Skeletal muscle satellite cell (primary cell): ENCODE measurements around the gene PPP3CA.
"Not testable (repeated sequence)": the region's sequence is repeated elsewhere in the genome, so short reads cannot be mapped to it uniquely, and the experiment has no call there.

ENCODE experiments used
- H3K27me3 ChIP-seq: 2 replicates; pipeline ENCODE4 v1.7.0; 2013; ENCODE audit warnings: low read length; ENCODE audit not compliant: control insufficient read depth, insufficient read depth
- H3K36me3 ChIP-seq: 2 replicates; pipeline ENCODE4 v1.7.0; 2013; ENCODE audit warnings: mild to moderate bottlenecking, control low read depth, low read length; ENCODE audit not compliant: insufficient read depth
- H3K4me1 ChIP-seq: 2 replicates; pipeline ENCODE4 v1.7.0; 2013; ENCODE audit warnings: low read length; ENCODE audit not compliant: control insufficient read depth, insufficient read depth
- H3K4me2 ChIP-seq: 2 replicates; pipeline ENCODE4 v1.7.0; 2013; ENCODE audit warnings: mild to moderate bottlenecking, low read length
- H3K4me3 ChIP-seq: 2 replicates; pipeline ENCODE4 v1.7.0; 2013; ENCODE audit warnings: low read length
- H3K9ac ChIP-seq: 2 replicates; pipeline ENCODE4 v1.7.0; 2013; ENCODE audit warnings: mild to moderate bottlenecking, low read depth, low read length, moderate library complexity
- H3K9me3 ChIP-seq: replicated peaks from 2 replicates; pipeline ENCODE4 v1.7.0; 2013; ENCODE audit warnings: mild to moderate bottlenecking, control low read depth, low read length

Gene PPP3CA

GRCh38 chr4:101242441-101242840 lies 104.9 kb downstream of the PPP3CA start:
- H3K4me3 ChIP-seq, result no peak overlapping the region
- H3K36me3 ChIP-seq, result no peaks in the 10 kb centered on the region
- H3K27me3 ChIP-seq, result no peaks in the 10 kb centered on the region

GRCh38 chr4:101240099-101240498 lies 107.2 kb downstream of the PPP3CA start:
- H3K9ac ChIP-seq, result no peak overlapping the region
- H3K4me3 ChIP-seq, result no peak overlapping the region
- H3K27me3 ChIP-seq, result no peaks in the 10 kb centered on the region
- H3K9me3 ChIP-seq, result no peaks in the 10 kb centered on the region
- H3K36me3 ChIP-seq, result no peaks in the 10 kb centered on the region
- peaks cover 17% of the 10 kb centered on the region for H3K4me1 ChIP-seq
- H3K4me2 ChIP-seq, result no peak overlapping the region

More at GRCh38 chr4:101242441-101242840, 104.9 kb downstream of the PPP3CA start:
- no peaks in the 10 kb centered on the region for H3K9me3 ChIP-seq
- no peak overlapping the region for H3K9ac ChIP-seq
- H3K4me2 ChIP-seq, result no peak overlapping the region
- peaks cover 17% of the 10 kb centered on the region for H3K4me1 ChIP-seq

- Histone ChIP-seq H3K9me3 (no peaks in the 10 kb centered on the region), H3K4me2 (no peak overlapping the region), H3K4me3 (no peak overlapping the region), H3K27me3 (no peaks in the 10 kb centered on the region), H3K36me3 (no peaks in the 10 kb centered on the region), H3K4me1 (peaks cover 17% of the 10 kb centered on the region), H3K9ac (no peak overlapping the region)
Observed at GRCh38 chr4:101239665-101240064, 107.7 kb downstream of the PPP3CA start.

- Histone ChIP-seq H3K9ac (no peak overlapping the region), H3K27me3 (no peaks in the 10 kb centered on the region), H3K4me1 (peaks cover 17% of the 10 kb centered on the region), H3K9me3 (no peaks in the 10 kb centered on the region), H3K36me3 (no peaks in the 10 kb centered on the region), H3K4me3 (no peak overlapping the region), H3K4me2 (peak overlapping the region; percentile 33)
Observed at GRCh38 chr4:101238706-101239105, 108.6 kb downstream of the PPP3CA start.

- Histone ChIP-seq H3K4me3 (no peak overlapping the region), H3K9ac (no peak overlapping the region), H3K4me2 (no peak overlapping the region), H3K4me1 (peaks cover 17% of the 10 kb centered on the region), H3K36me3 (no peaks in the 10 kb centered on the region), H3K27me3 (no peaks in the 10 kb centered on the region), H3K9me3 (no peaks in the 10 kb centered on the region)
Observed at GRCh38 chr4:101237773-101238172, 109.6 kb downstream of the PPP3CA start.

GRCh38 chr4:101236097-101236496 lies 111.2 kb downstream of the PPP3CA start:
- H3K4me2 ChIP-seq, result no peak overlapping the region
- no peaks in the 10 kb centered on the region for H3K36me3 ChIP-seq
- no peaks in the 10 kb centered on the region for H3K27me3 ChIP-seq
- no peaks in the 10 kb centered on the region for H3K9me3 ChIP-seq
- no peak overlapping the region for H3K9ac ChIP-seq
- no peak overlapping the region for H3K4me3 ChIP-seq
- H3K4me1 ChIP-seq, result peaks cover 30% of the 10 kb centered on the region

- not testable (repeated sequence) for H3K4me2 ChIP-seq, H3K9ac ChIP-seq, H3K27me3 ChIP-seq, H3K36me3 ChIP-seq, H3K4me3 ChIP-seq, H3K9me3 ChIP-seq
- peaks cover 29% of the 10 kb centered on the region for H3K4me1 ChIP-seq
Observed at GRCh38 chr4:101234141-101234540, 113.2 kb downstream of the PPP3CA start.

- no peak overlapping the region for H3K9ac ChIP-seq
- no peaks in the 10 kb centered on the region for H3K27me3 ChIP-seq
- H3K4me3 ChIP-seq, result no peak overlapping the region
- H3K9me3 ChIP-seq, result no peaks in the 10 kb centered on the region
- H3K36me3 ChIP-seq, result no peaks in the 10 kb centered on the region
- peak overlapping the region; percentile 37 for H3K4me2 ChIP-seq
- H3K4me1 ChIP-seq, result peaks cover 20% of the 10 kb centered on the region
Observed at GRCh38 chr4:101232074-101232776, 115.1 kb downstream of the PPP3CA start.

GRCh38 chr4:101230801-101231426 lies 116.4 kb downstream of the PPP3CA start:
- Histone ChIP-seq H3K27me3 (no peaks in the 10 kb centered on the region), H3K9ac (no peak overlapping the region), H3K36me3 (no peaks in the 10 kb centered on the region), H3K4me3 (no peak overlapping the region), H3K4me2 (no peak overlapping the region), H3K9me3 (no peaks in the 10 kb centered on the region), H3K4me1 (peaks cover 20% of the 10 kb centered on the region)

GRCh38 chr4:101229116-101229515 lies 118.2 kb downstream of the PPP3CA start:
- Histone ChIP-seq H3K4me1 (peaks cover 20% of the 10 kb centered on the region), H3K9ac (no peak overlapping the region), H3K9me3 (no peaks in the 10 kb centered on the region), H3K27me3 (no peaks in the 10 kb centered on the region), H3K36me3 (no peaks in the 10 kb centered on the region), H3K4me3 (no peak overlapping the region), H3K4me2 (no peak overlapping the region)

- Histone ChIP-seq H3K4me3 (no peak overlapping the region), H3K36me3 (no peaks in the 10 kb centered on the region), H3K4me2 (no peak overlapping the region), H3K4me1 (peaks cover 21% of the 10 kb centered on the region), H3K9ac (no peak overlapping the region), H3K27me3 (no peaks in the 10 kb centered on the region), H3K9me3 (no peaks in the 10 kb centered on the region)
Observed at GRCh38 chr4:101227715-101228114, 119.6 kb downstream of the PPP3CA start.
